SU-DHL-6 (cell line): ENCODE results near the gene FOXN3.

Source experiments
- EZH2phosphoT487 ChIP-seq: fragments of 200-600 bp; sonication (generic), shearing (Covaris generic); conservative IDR thresholded peaks from 2 replicates; pipeline ENCODE4 v1.6.1; 2018; ENCODE audit warnings: mild to moderate bottlenecking, antibody characterized with exemption, low read length, moderate library complexity, mixed read lengths
- TF ChIP-seq, protein P1 (sequence below): fragments of 200-600 bp; sonication (generic); IDR thresholded peaks from one replicate; pipeline ENCODE4 v1.5.1; 2017; ENCODE audit warnings: antibody characterized with exemption, mild to moderate bottlenecking, low read length, moderate library complexity; ENCODE audit not compliant: insufficient read depth, poor library complexity, severe bottlenecking

DNA sequence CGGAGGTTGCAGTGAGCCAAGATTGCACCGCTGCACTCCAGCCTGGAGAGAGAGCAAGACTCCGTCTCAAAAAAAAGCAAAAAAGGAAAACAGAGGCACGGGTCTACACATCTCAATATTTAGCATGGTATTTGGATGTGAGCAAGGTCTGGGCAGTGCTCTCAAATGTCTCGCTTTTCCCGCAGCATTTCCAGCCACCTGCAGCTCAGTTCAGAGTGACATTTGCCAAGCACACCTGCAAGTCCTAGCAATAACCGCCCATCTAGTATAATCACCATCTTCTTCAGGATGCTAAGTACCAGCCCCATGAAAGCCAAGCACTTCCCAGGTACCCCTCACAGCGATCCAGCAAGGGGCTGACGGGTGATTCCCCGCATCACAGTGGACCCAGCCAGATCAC, 69.1 kb downstream of the FOXN3 start:
- TF ChIP-seq, protein P1, sequence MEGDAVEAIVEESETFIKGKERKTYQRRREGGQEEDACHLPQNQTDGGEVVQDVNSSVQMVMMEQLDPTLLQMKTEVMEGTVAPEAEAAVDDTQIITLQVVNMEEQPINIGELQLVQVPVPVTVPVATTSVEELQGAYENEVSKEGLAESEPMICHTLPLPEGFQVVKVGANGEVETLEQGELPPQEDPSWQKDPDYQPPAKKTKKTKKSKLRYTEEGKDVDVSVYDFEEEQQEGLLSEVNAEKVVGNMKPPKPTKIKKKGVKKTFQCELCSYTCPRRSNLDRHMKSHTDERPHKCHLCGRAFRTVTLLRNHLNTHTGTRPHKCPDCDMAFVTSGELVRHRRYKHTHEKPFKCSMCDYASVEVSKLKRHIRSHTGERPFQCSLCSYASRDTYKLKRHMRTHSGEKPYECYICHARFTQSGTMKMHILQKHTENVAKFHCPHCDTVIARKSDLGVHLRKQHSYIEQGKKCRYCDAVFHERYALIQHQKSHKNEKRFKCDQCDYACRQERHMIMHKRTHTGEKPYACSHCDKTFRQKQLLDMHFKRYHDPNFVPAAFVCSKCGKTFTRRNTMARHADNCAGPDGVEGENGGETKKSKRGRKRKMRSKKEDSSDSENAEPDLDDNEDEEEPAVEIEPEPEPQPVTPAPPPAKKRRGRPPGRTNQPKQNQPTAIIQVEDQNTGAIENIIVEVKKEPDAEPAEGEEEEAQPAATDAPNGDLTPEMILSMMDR, result no peak
- TF ChIP-seq EZH2phosphoT487, result no peak
